Heart right ventricle (tissue), 16 donors: ENCODE data around the gene EFNA2. TPM values are rescaled to one million over a fixed set of nuclear protein-coding genes. Genes with fewer than 3 reads are reported as not detected.

Source experiments
- ATAC-seq, 8 donors: fragments of 200-7000 bp; cut with Tn5 transposase; one replicate each; pipeline ENCODE4 v1.9.1; 2020; ENCODE audit warnings: mild to moderate bottlenecking in 8 of 8, moderate library complexity in 8 of 8, moderate number of reproducible peaks in 1 of 8
- DNase-seq, 2 donors: peaks; one replicate each; pipeline ENCODE4 v3.0.0-alpha.2; 2020
- H3K27ac ChIP-seq, 10 donors: fragments of 200-600 bp; sonication (generic) in 2 of 10; one replicate each; pipeline versions ENCODE4 v1.5.0 to v1.8.0; 2020 to 2022; ENCODE audit warnings: mild to moderate bottlenecking in 3 of 10
- H3K27me3 ChIP-seq, 7 donors: fragments of 200-600 bp; one replicate each; pipeline ENCODE4 v1.8.0; 2021 to 2022; ENCODE audit warnings: mild to moderate bottlenecking in 2 of 7
- H3K36me3 ChIP-seq, 9 donors: fragments of 200-600 bp; sonication (generic) in 1 of 9; one replicate each; pipeline versions ENCODE4 v1.5.0 to v1.8.0; 2020 to 2022; ENCODE audit warnings: mild to moderate bottlenecking in 2 of 9
- H3K4me1 ChIP-seq, 9 donors: fragments of 200-600 bp; sonication (generic) in 1 of 9; one replicate each; pipeline versions ENCODE4 v1.5.0 to v1.8.0; 2020 to 2022; ENCODE audit warnings: mild to moderate bottlenecking in 4 of 9
- H3K4me3 ChIP-seq, 10 donors: fragments of 200-600 bp; sonication (generic) in 2 of 10; one replicate each; pipeline versions ENCODE4 v1.5.0 to v1.8.0; 2020 to 2022; ENCODE audit warnings: mild to moderate bottlenecking in 7 of 10, moderate library complexity in 2 of 10
- H3K9me3 ChIP-seq, 11 donors: fragments of 200-600 bp in 10 of 11; sonication (generic) in 2 of 11; one replicate each; pipeline versions ENCODE4 v1.5.0 to v1.8.0; 2013 to 2022; ENCODE audit warnings: mild to moderate bottlenecking in 2 of 11, control low read depth in 1 of 11, moderate library complexity in 1 of 11
- CTCF ChIP-seq, 9 donors: fragments of 200-600 bp; sonication (generic) in 2 of 9; IDR thresholded peaks; one replicate each; pipeline versions ENCODE4 v1.5.0 to v1.8.0; 2021 to 2022; ENCODE audit warnings: antibody characterized with exemption in 9 of 9, mild to moderate bottlenecking in 5 of 9, moderate library complexity in 1 of 9
- WGBS, 2 donors: extraction: QIAGEN DNeasy Blood & Tissue Kit; methylation state at CpG; one replicate each; pipeline ENCODE4 v1.1.7; 2013; ENCODE audit warnings: inconsistent platforms in 1 of 2; 5-methylcytosine and 5-hydroxymethylcytosine counted together
- intact Hi-C, 10 donors: fragments of 100-400 bp; cut with DNase I; formaldehyde crosslinking; loops; one replicate each; pipeline versions ENCODE4 v1.11.1 to v1.14.2; 2022
- polyA plus RNA-seq, 2 donors: library from polyadenylated mRNA; stranded (reverse); fragments of 200-250 nt; gene quantifications; one replicate each; pipeline ENCODE4 v1.2.3, GENCODE V29; 2013
- total RNA-seq, 10 donors: library from RNA; stranded (reverse); fragmentation: NEBNext Ultra II Directional in 3 of 10; extraction: Animal tissue kit (Norgen Biotek cat#: 25700) in 3 of 10; gene quantifications; one replicate each; pipeline versions ENCODE4 v1.2.1 to v1.2.4, GENCODE V29; 2021 to 2023
- donor health status: Arrhythmogenic right ventricular cardiomyopathy.
- donor health status: ischemic (EF 13 %, LVEDD 7.1; RV severe dilation, severe dysfunction).
- donor health status: healthy with polysubstance abuse.
- donor health status: DM: no; HTN: yes; CAD: no.
- donor health status: DM: no; HTN: no; CAD: no.
- donor health status: ischemic (EF 25% LVEDD 6.9; RV normal size, moderate dysfunction).
- donor health status: ischemic (EF 25% LVEDD 5.7; RV mildly dilated, moderate dysfunction).
- donor health status: healthy.
- donor health status: DM: yes; HTN: yes; CAD: no.
- donor health status: Ischemic cardiomyopathy.
- donor health status: ischemic (EF 35%, LVEDD 5.7; RV mildly dilated, moderate dysfunction).
- donor health status: nonischemic (EF 11% LVEDD 7.7; RV severe dilation, severe dysfunction).
- donor health status: DM: yes; HTN: yes; CAD: no.
- donor health status: PGD.
- donor health status: ischemic (EF 29% LVEDD 5.4; RV normal size, mild dysfunction).
- donor health status: nonischemic (EF 23%, LVEDD 6.1; RV moderate dilation, normal function).

The EFNA2 gene
- total and polyA plus RNA-seq, 12 donors: 0.04 to 0.45 TPM; not detected in 10

- no peak for DNase-seq
- H3K4me3 ChIP-seq: no peak overlapping the region
- no peaks in the 10 kb centered on the region for H3K36me3 ChIP-seq
- ATAC-seq: no peak
- TF ChIP-seq CTCF (IDR thresholded peaks at IDR 0.05): no peak
- H3K4me1 ChIP-seq: peaks cover 0 to 14% (median 4%) of the 10 kb centered on the region in 9 donors
- intact Hi-C loops: no loop called here
- no peak overlapping the region for H3K27ac ChIP-seq
- peaks cover 20 to 89% (median 85%) of the 10 kb centered on the region in 7 donors for H3K27me3 ChIP-seq
- H3K9me3 ChIP-seq: no peaks in the 10 kb centered on the region
- WGBS, 2 donors: 70 to 74% methylated on average over 25 of the region's 25 CpGs
Observed at GRCh38 chr19:1291761-1292418, 6.2 kb downstream of the EFNA2 start.

GRCh38 chr19:1292419-1293151, 6.9 kb downstream of the EFNA2 start:
- no peak overlapping the region for H3K4me3 ChIP-seq
- no peaks in the 10 kb centered on the region for H3K9me3 ChIP-seq
- DNase-seq (no peak), ATAC-seq (no peak)
- peaks cover 0 to 8% (median 4%) of the 10 kb centered on the region in 9 donors for H3K4me1 ChIP-seq
- H3K27me3 ChIP-seq: peaks cover 14 to 82% (median 78%) of the 10 kb centered on the region in 7 donors
- no peak overlapping the region for H3K27ac ChIP-seq
- WGBS, 2 donors: 84 to 90% methylated on average over 17 of the region's 17 CpGs
- no peaks in the 10 kb centered on the region for H3K36me3 ChIP-seq
- no peak for TF ChIP-seq CTCF (IDR thresholded peaks at IDR 0.05)
- intact Hi-C loops: no loop called here

GRCh38 chr19:1293782-1294604, 8.3 kb downstream of the EFNA2 start:
- no peak for DNase-seq
- TF ChIP-seq CTCF (IDR thresholded peaks at IDR 0.05): no peak
- peaks cover 5 to 68% (median 64%) of the 10 kb centered on the region in 7 donors for H3K27me3 ChIP-seq
- no peaks in the 10 kb centered on the region for H3K9me3 ChIP-seq
- no peak for ATAC-seq
- H3K4me3 ChIP-seq: no peak overlapping the region
- no peaks in the 10 kb centered on the region for H3K36me3 ChIP-seq
- intact Hi-C loops: no loop called here
- H3K27ac ChIP-seq: no peak overlapping the region
- 80 to 81% methylated on average over 35 of the region's 35 CpGs for WGBS, 2 donors
- H3K4me1 ChIP-seq: peaks cover 0 to 4% (median 4%) of the 10 kb centered on the region in 9 donors

GRCh38 chr19:1294688-1295087, 9.0 kb downstream of the EFNA2 start:
- intact Hi-C loops: no loop called here
- no peak for TF ChIP-seq CTCF (IDR thresholded peaks at IDR 0.05)
- ATAC-seq (no peak), DNase-seq (no peak)
- peaks cover 0 to 4% (median 4%) of the 10 kb centered on the region in 9 donors for H3K4me1 ChIP-seq
- WGBS, 2 donors: 76 to 78% methylated on average over 14 of the region's 14 CpGs
- no peaks in the 10 kb centered on the region for H3K9me3 ChIP-seq
- no peak overlapping the region for H3K27ac ChIP-seq
- H3K4me3 ChIP-seq: no peak overlapping the region
- peaks cover 5 to 63% (median 59%) of the 10 kb centered on the region in 7 donors for H3K27me3 ChIP-seq
- no peaks in the 10 kb centered on the region for H3K36me3 ChIP-seq
